Left lung (tissue), 14 donors: ENCODE data around the gene CHGA. TPM values are rescaled to one million over a fixed set of nuclear protein-coding genes. Genes with fewer than 3 reads are reported as not detected.

Source experiments
- ATAC-seq: fragments of 200-7000 bp; cut with Tn5 transposase; one replicate; pipeline ENCODE4 v1.9.1; 2020; ENCODE audit warnings: moderate library complexity
- DNase-seq, 4 donors: peaks; one replicate each; pipeline ENCODE4 v3.0.0-alpha.2; 2013 to 2020
- H3K27ac ChIP-seq, 2 donors: fragments of 200-600 bp; sonication (generic) in 1 of 2; one replicate each; pipeline versions ENCODE4 v1.5.0 to v1.8.0; 2020 to 2021
- H3K27me3 ChIP-seq, 2 donors: fragments of 200-600 bp; sonication (generic) in 1 of 2; one replicate each; pipeline versions ENCODE4 v1.5.0 to v1.8.0; 2020 to 2021
- H3K36me3 ChIP-seq, 2 donors: fragments of 200-600 bp; sonication (generic) in 1 of 2; one replicate each; pipeline versions ENCODE4 v1.5.0 to v1.8.0; 2020 to 2021
- H3K4me1 ChIP-seq, 2 donors: fragments of 200-600 bp; one replicate each; pipeline ENCODE4 v1.8.0; 2021
- H3K4me3 ChIP-seq, 2 donors: fragments of 200-600 bp; sonication (generic) in 1 of 2; one replicate each; pipeline versions ENCODE4 v1.5.0 to v1.8.0; 2020 to 2021; ENCODE audit warnings: mild to moderate bottlenecking in 1 of 2
- H3K9me3 ChIP-seq, 2 donors: fragments of 200-600 bp; sonication (generic) in 1 of 2; one replicate each; pipeline versions ENCODE4 v1.5.0 to v1.8.0; 2020 to 2021
- CTCF ChIP-seq, 2 donors: fragments of 200-600 bp; sonication (generic) in 1 of 2; IDR thresholded peaks; one replicate each; pipeline versions ENCODE4 v1.5.0 to v1.8.0; 2021; ENCODE audit warnings: antibody characterized with exemption in 2 of 2
- intact Hi-C, 2 donors: fragments of 100-400 bp; cut with DNase I; formaldehyde crosslinking; loops; one replicate each; pipeline versions ENCODE4 v1.11.2 to v1.14.2; 2022
- long read RNA-seq, 12 donors: library from polyadenylated mRNA in 2 of 12; unstranded in 2 of 12; transcript quantifications; one replicate each; pipeline ENCODE4 v2.0.0 and lab custom pipeline, GENCODE V29; 2019 to 2026
- polyA plus RNA-seq, 6 donors: library from polyadenylated mRNA; unstranded; fragments of 120-200 nt; gene quantifications; one replicate each; pipeline ENCODE4 v1.2.1, GENCODE V29; 2013; ENCODE audit not compliant: insufficient read length in 6 of 6
- total RNA-seq, 2 donors: library from RNA; stranded (reverse); fragmentation: NEBNext Ultra II Directional; extraction: Animal tissue kit (Norgen Biotek cat#: 25700); gene quantifications; one replicate each; pipeline ENCODE4 v1.2.1, GENCODE V29; 2021
- donor health status: DM: no; HTN: yes; CAD: no.
- donor health status: DM: no; HTN: no; CAD: no.

CHGA gene, protein sequence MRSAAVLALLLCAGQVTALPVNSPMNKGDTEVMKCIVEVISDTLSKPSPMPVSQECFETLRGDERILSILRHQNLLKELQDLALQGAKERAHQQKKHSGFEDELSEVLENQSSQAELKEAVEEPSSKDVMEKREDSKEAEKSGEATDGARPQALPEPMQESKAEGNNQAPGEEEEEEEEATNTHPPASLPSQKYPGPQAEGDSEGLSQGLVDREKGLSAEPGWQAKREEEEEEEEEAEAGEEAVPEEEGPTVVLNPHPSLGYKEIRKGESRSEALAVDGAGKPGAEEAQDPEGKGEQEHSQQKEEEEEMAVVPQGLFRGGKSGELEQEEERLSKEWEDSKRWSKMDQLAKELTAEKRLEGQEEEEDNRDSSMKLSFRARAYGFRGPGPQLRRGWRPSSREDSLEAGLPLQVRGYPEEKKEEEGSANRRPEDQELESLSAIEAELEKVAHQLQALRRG
- total RNA-seq: under 1 TPM in 1 of 2 donors, not detected in 1; 0.12 TPM
- 1 to 10 TPM; 2.2 to 4.5 (median 3.1) TPM for polyA plus RNA-seq
- long read RNA-seq, donor 1: 0 reads
- long read RNA-seq, donor 2, partial matches to known transcripts: 0 of 1 reads
- long read RNA-seq, donor 2, other reads (novel, unspliced or antisense): 0 of 1 reads
- long read RNA-seq, donor 3: 0 reads
- long read RNA-seq, donor 4: 0 reads
- long read RNA-seq, donor 5, partial matches to known transcripts: 0 of 1 reads
- long read RNA-seq, donor 5, other reads (novel, unspliced or antisense): 0 of 1 reads
- long read RNA-seq, donor 6, partial matches to known transcripts: 0 of 1 reads
- long read RNA-seq, donor 6, other reads (novel, unspliced or antisense): 0 of 1 reads
- long read RNA-seq, donor 7: 0 reads
- long read RNA-seq, donor 8, partial matches to known transcripts: 0 of 1 reads
- long read RNA-seq, donor 8, other reads (novel, unspliced or antisense): 0 of 1 reads
- long read RNA-seq, donor 9, partial matches to known transcripts: 0 of 1 reads
- long read RNA-seq, donor 9, other reads (novel, unspliced or antisense): 0 of 1 reads
- long read RNA-seq, donor 10: 0 reads
- long read RNA-seq, donor 11: 0 reads
- long read RNA-seq, donor 12: 0 reads

DNA sequence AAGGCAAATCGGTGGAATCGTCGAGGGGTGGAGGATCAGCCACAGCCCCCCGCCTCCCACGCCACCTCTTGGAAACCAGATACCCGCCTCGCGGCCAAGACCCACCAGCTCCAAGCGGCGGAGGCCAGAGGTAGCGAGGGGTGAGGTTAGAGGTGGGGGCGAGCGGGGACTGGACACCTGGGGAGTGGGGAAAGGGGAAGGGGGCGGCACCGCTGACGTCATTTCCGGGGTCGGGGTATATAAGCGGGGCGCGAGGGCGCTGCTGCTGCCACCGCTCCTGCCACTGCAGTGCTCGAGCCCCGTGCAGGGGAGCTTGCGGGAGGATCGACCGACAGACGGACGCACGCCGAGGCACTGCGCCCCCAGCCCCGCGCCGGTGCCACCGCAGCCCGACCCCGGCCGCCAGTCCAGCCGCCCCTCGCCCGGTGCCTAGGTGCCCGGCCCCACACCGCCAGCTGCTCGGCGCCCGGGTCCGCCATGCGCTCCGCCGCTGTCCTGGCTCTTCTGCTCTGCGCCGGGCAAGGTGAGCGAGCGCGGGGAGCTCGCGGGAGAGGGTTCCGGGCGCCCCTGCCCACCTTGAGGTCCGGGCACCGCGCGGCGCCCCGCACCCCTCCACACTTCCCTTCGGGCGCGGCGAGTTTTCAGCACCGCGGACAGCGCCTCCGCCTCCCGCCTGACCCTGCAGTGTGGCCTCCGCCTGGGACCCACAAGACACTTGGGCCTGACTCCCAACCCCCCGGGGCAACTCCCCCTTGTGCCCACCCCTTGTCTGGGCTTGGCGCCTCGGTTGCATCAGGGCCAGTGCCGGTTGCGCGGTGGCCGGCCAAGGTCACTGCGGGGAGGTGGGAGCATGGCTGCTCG lies at the start of gene CHGA:
TSS of gene CHGA (plus strand) at position 268 of the 861 bp plus-strand sequence. CDS start at position 478, 210 bp downstream.
- peaks cover 0 to 7% of the 10 kb centered on the region in 2 donors for H3K4me1 ChIP-seq
- no peak within 1 kb of the TSS for H3K4me3 ChIP-seq
- peaks cover 9 to 65% of the 10 kb centered on the region in 2 donors for H3K27me3 ChIP-seq
- intact Hi-C loops: no loop called here
- DNase-seq (peak; percentile 51 to 87 (median 66)), ATAC-seq (peak; percentile 90)
- H3K36me3 ChIP-seq: no peaks in the 10 kb centered on the region
- no peaks in the 10 kb centered on the region for H3K9me3 ChIP-seq
- no peak for TF ChIP-seq CTCF (IDR thresholded peaks at IDR 0.05)
- no peak within 1 kb of the TSS for H3K27ac ChIP-seq

- Histone ChIP-seq H3K27me3 (peaks cover 0 to 4% of the 10 kb centered on the region in 2 donors), H3K4me1 (no peaks in the 10 kb centered on the region), H3K4me3 (no peak overlapping the region), H3K36me3 (no peaks in the 10 kb centered on the region), H3K27ac (no peak overlapping the region), H3K9me3 (no peaks in the 10 kb centered on the region)
- intact Hi-C loops: no loop called here
- ATAC-seq (no peak), DNase-seq (no peak)
- TF ChIP-seq CTCF (IDR thresholded peaks at IDR 0.05): no peak
These were observed 47.8 kb upstream of the CHGA start for GRCh38 chr14:92874962-92875661.

- intact Hi-C loops: no loop called here
- DNase-seq (peak in 2 of 4 donors; percentile 13 to 29), ATAC-seq (peak; percentile 26)
- no peaks in the 10 kb centered on the region for H3K4me1 ChIP-seq
- no peak overlapping the region for H3K27ac ChIP-seq
- H3K4me3 ChIP-seq: no peak overlapping the region
- H3K36me3 ChIP-seq: no peaks in the 10 kb centered on the region
- H3K9me3 ChIP-seq: no peaks in the 10 kb centered on the region
- no peak for TF ChIP-seq CTCF (IDR thresholded peaks at IDR 0.05)
- peaks cover 0 to 22% of the 10 kb centered on the region in 2 donors for H3K27me3 ChIP-seq
These were observed 45.1 kb upstream of the CHGA start for GRCh38 chr14:92877757-92878431.

DNA sequence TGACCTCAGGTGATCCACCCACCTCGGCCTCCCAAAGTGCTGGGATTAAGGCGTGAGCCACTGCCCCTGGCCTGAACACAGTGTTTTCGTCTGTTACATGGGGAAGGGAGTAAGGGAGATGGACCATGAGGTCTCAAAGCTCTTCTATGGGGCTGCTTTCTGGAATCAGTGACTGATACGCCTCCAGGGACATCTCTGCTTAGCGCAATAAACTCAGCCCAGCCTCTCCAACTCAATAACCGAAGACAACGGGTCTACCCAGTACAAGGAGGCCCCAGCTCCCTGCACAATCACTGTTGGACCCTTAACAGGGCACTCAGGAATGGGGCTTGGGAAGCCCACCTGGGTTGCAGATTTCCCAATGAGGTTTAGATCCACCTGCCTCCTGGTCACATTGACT lies 42.6 kb upstream of the CHGA start:
- intact Hi-C loops: no loop called here
- no peak for TF ChIP-seq CTCF (IDR thresholded peaks at IDR 0.05)
- ATAC-seq (no peak), DNase-seq (no peak)
- H3K4me3 ChIP-seq: no peak overlapping the region
- no peaks in the 10 kb centered on the region for H3K36me3 ChIP-seq
- no peaks in the 10 kb centered on the region for H3K9me3 ChIP-seq
- H3K4me1 ChIP-seq: no peaks in the 10 kb centered on the region
- H3K27ac ChIP-seq: no peak overlapping the region
- peaks cover 0 to 42% of the 10 kb centered on the region in 2 donors for H3K27me3 ChIP-seq
